HL-60 (cell line): ENCODE data around the gene FTH1.

Source experiments
- DNase-seq, 2 experiments: peaks; one replicate each; pipeline ENCODE4 v3.0.0-alpha.2; 2010 to 2020; ENCODE audit warnings: low read depth in 1 of 2, low spot score in 1 of 2
- H3K27ac ChIP-seq: fragments of 250-450 bp; sonication (Bioruptor Pico); replicated peaks from 2 replicates; pipeline ENCODE4 v1.5.1; 2020; ENCODE audit warnings: mild to moderate bottlenecking, moderate library complexity
- H3K27me3 ChIP-seq: fragments of 250-450 bp; sonication (Bioruptor Pico); 2 replicates; pipeline ENCODE4 v1.5.1; 2021; ENCODE audit warnings: mild to moderate bottlenecking, moderate library complexity; ENCODE audit not compliant: insufficient read depth, poor library complexity, severe bottlenecking
- H3K4me3 ChIP-seq: replicated peaks from 2 replicates; pipeline ENCODE4 v1.5.1; 2011; ENCODE audit warnings: mild to moderate bottlenecking, control low read depth, low read length; ENCODE audit not compliant: insufficient read depth
- GABPA ChIP-seq: IDR thresholded peaks from 2 replicates; pipeline ENCODE4 v1.6.1; 2012; ENCODE audit warnings: low read depth
- POLR2AphosphoS5 ChIP-seq: IDR thresholded peaks from 2 replicates; pipeline ENCODE4 v1.6.1; 2012; ENCODE audit warnings: low read depth
- REST ChIP-seq: IDR thresholded peaks from 2 replicates; pipeline ENCODE4 v1.6.1; 2012; ENCODE audit warnings: low read depth; ENCODE audit not compliant: insufficient replicate concordance
- SPI1 ChIP-seq: IDR thresholded peaks from 2 replicates; pipeline ENCODE4 v1.6.1; 2012; ENCODE audit warnings: low read depth, mild to moderate bottlenecking, borderline replicate concordance
- TF ChIP-seq, protein P1 (sequence below): IDR thresholded peaks from one replicate; pipeline ENCODE4 v1.5.1; 2011; ENCODE audit warnings: low read length, control low read depth, inconsistent platforms; ENCODE audit not compliant: insufficient read depth

Gene FTH1

GRCh38 chr11:61980783-61981541 lies 13.5 kb upstream of the FTH1 start:
- H3K27me3 ChIP-seq = no peaks in the 10 kb centered on the region
- no peak for TF ChIP-seq POLR2AphosphoS5
- no peak for TF ChIP-seq SPI1
- no peak for TF ChIP-seq GABPA
- TF ChIP-seq, protein P1, sequence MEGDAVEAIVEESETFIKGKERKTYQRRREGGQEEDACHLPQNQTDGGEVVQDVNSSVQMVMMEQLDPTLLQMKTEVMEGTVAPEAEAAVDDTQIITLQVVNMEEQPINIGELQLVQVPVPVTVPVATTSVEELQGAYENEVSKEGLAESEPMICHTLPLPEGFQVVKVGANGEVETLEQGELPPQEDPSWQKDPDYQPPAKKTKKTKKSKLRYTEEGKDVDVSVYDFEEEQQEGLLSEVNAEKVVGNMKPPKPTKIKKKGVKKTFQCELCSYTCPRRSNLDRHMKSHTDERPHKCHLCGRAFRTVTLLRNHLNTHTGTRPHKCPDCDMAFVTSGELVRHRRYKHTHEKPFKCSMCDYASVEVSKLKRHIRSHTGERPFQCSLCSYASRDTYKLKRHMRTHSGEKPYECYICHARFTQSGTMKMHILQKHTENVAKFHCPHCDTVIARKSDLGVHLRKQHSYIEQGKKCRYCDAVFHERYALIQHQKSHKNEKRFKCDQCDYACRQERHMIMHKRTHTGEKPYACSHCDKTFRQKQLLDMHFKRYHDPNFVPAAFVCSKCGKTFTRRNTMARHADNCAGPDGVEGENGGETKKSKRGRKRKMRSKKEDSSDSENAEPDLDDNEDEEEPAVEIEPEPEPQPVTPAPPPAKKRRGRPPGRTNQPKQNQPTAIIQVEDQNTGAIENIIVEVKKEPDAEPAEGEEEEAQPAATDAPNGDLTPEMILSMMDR = no peak
- no peak for TF ChIP-seq REST
- no peak overlapping the region for H3K27ac ChIP-seq
- no peak overlapping the region for H3K4me3 ChIP-seq
- no peak for DNase-seq

DNA sequence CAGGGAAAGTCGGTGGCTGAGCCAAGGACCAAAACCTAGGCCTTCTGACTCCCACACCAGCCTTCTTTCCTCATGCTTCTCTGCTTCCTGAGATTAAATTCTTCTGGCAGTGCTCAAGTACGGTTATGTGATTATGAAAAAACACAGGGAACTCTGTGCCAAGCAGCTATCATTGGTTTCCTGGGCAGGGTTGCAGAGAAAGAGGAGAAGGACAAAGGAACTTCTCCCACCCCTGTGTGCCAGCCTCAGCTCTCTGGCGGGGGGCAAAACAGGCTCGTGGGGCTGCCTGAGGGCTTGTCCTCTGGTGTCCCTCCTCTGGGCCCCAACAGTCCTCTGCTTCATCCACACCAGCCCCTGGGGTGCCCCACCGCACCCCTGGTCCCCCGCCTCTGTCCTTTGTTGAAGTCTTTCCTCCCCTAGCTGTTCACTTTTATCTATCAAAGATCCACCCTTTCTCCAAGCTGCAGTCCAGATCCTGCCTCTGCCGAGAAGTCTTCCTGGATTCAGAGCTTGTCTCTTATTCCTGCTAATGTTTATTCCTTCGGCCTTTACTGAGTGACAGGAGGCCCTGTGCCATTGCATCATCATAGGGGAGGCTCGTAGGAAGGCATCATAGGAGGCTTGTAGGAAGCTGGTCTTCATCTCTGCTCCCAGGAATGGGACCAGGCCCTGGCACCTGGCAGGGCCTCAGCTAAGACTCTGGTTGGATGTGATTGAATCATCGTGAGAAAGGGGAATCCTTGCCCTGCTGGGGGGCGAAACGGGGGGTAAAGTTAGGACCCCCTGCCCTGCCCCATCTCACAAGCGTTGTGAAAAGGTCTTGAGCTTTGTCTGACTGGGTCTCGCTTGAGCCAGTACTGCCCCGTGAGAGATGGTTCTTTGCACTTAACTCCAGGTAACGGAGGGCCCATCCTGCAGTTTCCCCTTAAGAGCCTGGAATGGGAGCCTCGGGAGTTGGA lies 11.5 kb upstream of the FTH1 start:
- TF ChIP-seq REST (no peak), POLR2AphosphoS5 (no peak), GABPA (no peak), SPI1 (no peak)
- TF ChIP-seq, protein P1 = no peak
- H3K4me3 ChIP-seq = no peak overlapping the region
- DNase-seq = no peak
- H3K27me3 ChIP-seq = no peaks in the 10 kb centered on the region
- no peak overlapping the region for H3K27ac ChIP-seq

DNA sequence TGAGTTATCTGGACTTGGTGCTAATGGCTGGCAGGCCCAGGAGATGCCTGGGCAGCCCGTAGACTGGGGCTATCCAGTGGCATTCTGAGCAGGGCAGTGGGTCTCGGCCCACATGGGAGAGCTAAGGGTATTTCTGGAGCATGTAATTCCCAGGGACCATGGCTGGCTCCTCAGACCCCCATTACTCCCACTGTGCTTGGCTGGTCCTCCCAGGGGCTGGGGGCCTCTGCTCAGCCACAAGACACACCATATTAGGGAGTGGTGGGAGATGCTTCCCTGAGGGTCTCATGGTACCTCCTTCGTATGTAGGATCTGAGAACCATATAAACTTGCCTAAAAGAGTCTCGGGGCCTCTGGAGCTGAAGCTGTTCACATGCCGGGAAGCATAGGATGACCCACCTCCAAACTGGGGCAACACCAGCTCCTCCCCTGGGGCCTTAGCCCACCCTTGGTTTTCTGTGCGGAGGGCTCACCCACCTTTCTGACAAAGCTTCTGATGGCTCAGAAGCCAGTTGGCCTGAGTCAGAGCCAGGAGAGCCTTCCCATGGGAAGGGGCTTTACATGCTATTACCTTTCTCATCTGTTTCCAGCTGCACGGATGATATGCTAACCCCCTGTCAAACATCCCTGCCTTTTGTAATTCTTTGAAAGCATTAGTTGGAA lies 9.5 kb upstream of the FTH1 start:
- Histone ChIP-seq H3K27me3 (no peaks in the 10 kb centered on the region), H3K4me3 (no peak overlapping the region), H3K27ac (no peak overlapping the region)
- no peak for DNase-seq
- no peak for TF ChIP-seq REST
- TF ChIP-seq POLR2AphosphoS5 = no peak
- no peak for TF ChIP-seq SPI1
- no peak for TF ChIP-seq GABPA
- TF ChIP-seq, protein P1 = no peak
